Prostate gland (tissue), 2 donors: Measurements from ENCODE around the gene PRR5L.

ENCODE experiments used
- POLR2A ChIP-seq: fragments of 450-650 bp; IDR thresholded peaks from one replicate; pipeline ENCODE4 v1.6.1; 2016; ENCODE audit warnings: antibody characterized with exemption, mild to moderate bottlenecking
- TF ChIP-seq, protein P1 (sequence below), 4 experiments: fragments of 200-600 bp in 2 of 4; fragments of 450-650 bp in 2 of 4; sonication (generic) in 2 of 4; IDR thresholded peaks; 1 replicate in 3 of 4; 2 replicates in 1 of 4; pipeline ENCODE4 v1.5.1; 2016 to 2019; ENCODE audit warnings: antibody characterized with exemption in 4 of 4, mild to moderate bottlenecking in 2 of 4, moderate library complexity in 2 of 4

DNA sequence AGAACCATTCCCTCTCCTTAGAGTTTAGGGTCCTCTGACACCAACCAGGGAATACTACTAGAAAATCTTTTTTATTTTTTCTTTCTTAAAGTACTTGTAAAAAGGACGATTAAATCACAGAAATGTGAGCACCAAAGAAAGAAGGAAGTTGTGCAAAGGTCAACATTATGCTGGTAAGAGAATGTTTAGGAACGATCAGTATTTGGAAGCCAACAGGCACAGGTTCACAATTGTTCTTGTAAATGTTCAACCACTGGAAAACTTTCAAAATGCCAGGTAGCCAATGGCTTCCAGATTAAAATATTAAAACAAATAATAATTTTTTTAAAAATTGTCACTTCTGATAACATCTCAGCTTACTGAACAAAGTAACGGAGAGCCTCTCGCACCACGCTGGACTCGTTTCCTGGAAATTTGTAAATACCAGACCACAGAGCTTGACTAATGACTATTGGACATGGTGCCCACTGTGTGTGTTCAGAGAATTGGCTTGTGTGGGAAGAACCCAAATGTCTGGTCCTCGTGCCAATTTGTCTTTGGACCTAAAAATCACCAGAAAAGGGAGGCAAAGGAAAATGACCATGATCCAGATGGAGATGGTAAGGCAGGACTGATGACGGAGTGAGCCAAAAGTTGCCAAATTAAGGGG lies 27.6 kb upstream of the PRR5L start:
- TF ChIP-seq, protein P1, sequence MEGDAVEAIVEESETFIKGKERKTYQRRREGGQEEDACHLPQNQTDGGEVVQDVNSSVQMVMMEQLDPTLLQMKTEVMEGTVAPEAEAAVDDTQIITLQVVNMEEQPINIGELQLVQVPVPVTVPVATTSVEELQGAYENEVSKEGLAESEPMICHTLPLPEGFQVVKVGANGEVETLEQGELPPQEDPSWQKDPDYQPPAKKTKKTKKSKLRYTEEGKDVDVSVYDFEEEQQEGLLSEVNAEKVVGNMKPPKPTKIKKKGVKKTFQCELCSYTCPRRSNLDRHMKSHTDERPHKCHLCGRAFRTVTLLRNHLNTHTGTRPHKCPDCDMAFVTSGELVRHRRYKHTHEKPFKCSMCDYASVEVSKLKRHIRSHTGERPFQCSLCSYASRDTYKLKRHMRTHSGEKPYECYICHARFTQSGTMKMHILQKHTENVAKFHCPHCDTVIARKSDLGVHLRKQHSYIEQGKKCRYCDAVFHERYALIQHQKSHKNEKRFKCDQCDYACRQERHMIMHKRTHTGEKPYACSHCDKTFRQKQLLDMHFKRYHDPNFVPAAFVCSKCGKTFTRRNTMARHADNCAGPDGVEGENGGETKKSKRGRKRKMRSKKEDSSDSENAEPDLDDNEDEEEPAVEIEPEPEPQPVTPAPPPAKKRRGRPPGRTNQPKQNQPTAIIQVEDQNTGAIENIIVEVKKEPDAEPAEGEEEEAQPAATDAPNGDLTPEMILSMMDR (IDR thresholded peaks at IDR 0.05), result no peak
- no peak for TF ChIP-seq POLR2A
